Forelimb muscle (tissue), 1 donor: ENCODE results near the gene ZNF827. TPM values are rescaled to one million over a fixed set of nuclear protein-coding genes. Genes with fewer than 3 reads are reported as not detected.

Experiments used
- DNase-seq: peaks from one replicate; pipeline ENCODE4 v3.0.0-alpha.2; 2013; ENCODE audit warnings: low read depth
- polyA plus RNA-seq: library from polyadenylated mRNA; unstranded; fragments of 120-200 nt; gene quantifications from one replicate; pipeline ENCODE4 v1.2.1, GENCODE V29; 2013; ENCODE audit not compliant: insufficient read length

Gene ZNF827
- polyA plus RNA-seq, 1 donor: 17.5 TPM

DNA sequence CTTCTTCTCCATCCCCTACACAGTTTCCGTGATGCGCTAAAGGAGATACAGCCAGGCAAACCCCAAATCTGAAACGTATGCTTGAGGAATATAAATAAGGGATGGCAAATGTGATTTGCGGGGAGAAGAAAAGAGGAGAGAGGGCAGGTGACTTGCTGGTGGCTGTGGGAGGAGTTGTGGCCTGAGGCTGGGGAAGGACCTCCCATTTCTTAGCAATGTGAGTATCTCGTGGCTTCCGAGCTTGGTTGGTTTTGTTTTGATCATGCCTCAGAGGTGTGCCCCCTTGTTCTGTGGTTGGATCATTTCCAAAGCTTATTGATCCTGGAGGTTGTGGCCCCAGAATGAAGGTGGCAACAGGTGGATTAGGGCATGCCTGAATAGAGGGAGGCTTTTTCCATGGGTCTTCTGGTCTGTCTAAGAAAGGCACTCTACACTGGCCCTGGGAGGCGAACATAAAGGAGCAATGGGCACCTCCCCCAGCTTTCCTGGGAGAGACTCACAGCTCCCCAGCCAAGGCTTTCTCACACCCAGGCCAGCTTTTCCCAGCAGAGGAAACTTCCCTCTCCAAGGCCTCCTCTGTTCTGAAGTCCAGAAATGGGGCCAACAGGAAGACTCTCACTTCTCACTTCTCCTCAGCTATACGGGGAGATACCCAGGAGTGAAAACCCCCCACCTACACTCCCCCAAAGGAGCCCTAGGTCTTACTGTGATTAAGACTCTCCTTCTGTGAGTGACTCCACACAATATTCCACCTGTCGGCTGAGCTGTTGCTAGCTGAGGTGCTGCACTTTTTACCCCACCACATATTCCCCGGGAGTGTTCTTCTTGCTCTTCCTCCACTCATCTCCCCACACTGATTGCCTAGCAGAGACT, 218.6 kb downstream of the ZNF827 start:
- DNase-seq: no peak

DNA sequence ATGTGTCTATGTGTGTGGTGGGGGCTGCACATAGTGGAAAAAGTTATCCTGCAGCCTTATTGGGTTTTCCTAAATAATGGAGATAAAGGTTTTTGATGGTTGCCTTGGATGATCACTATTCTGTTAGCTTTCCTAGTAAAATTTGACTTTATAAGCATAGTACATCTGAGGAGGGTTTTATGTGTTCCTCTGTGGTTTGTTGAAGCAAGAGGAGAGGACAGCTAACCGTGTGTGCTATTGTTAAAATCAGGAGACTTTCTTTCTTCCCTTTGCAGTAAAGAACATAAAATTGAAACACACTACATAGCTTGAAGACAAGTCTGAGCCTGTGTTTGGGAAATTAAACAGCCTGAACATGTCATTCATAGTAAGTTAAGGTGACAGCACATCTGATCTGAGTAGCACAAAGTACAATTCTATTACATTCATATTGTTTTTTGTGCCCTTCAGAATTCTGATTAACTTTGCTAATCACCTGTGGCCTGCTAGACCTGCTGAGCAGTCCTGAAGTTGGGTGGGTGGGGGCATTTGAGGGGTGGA, 221.9 kb downstream of the ZNF827 start:
- no peak for DNase-seq

- DNase-seq: no peak
Measured at GRCh38 chr4:145716200-145716599, 222.4 kb downstream of the ZNF827 start.

- DNase-seq: no peak
Measured at GRCh38 chr4:145709843-145710242, 228.8 kb downstream of the ZNF827 start.

DNA sequence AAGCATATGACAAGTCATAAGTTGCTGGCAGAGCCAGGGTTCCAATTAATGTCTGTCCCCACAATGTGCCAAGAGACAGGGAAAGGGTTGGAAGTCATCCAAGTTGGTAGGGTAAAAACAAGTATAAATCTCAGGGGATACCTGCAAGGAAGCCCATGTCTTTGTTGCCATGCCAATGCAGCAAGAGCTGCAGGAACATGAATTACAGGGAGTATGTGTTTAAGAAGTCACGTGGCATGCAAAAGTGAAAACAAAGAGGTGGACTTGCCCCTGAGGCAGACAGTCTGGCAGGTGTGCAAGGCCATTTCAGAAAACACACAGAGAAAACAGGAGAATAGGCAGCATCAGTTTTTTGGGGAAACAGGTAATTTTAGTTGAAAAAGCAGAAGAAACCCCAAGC, 229.3 kb downstream of the ZNF827 start:
- no peak for DNase-seq

Other genes with a start within 250 kb of the ZNF827 start
- 31.1 TPM for gene LSM6, start 236.9 kb upstream of the ZNF827 start, polyA plus RNA-seq